GM23338 (cell line): ENCODE results near the gene LGALS14. TPM values are rescaled to one million over a fixed set of nuclear protein-coding genes. Genes with fewer than 3 reads are reported as not detected.

ENCODE experiments used
- ATAC-seq: fragments of 200-7000 bp; cut with Tn5 transposase; 3 replicates; pipeline ENCODE4 v1.9.1; 2020
- DNase-seq: peaks from one replicate; pipeline ENCODE4 v3.0.0-alpha.2; 2015; ENCODE audit warnings: low spot score
- H2AFZ ChIP-seq: fragments of 200-600 bp; sonication (generic); 2 replicates; pipeline ENCODE4 v1.8.0; 2016; ENCODE audit warnings: antibody characterized with exemption, mild to moderate bottlenecking, moderate library complexity
- H3F3A ChIP-seq: fragments of 200-600 bp; sonication (generic); replicated peaks from 2 replicates; pipeline ENCODE4 v1.8.0; 2017; ENCODE audit warnings: antibody characterized with exemption, mixed run types, low read depth
- H3K27ac ChIP-seq: fragments of 200-600 bp; sonication (generic); 2 replicates; pipeline ENCODE4 v1.6.1; 2016; ENCODE audit warnings: low read depth
- H3K27me3 ChIP-seq: fragments of 200-600 bp; sonication (generic); 2 replicates; pipeline ENCODE4 v1.8.0; 2016; ENCODE audit warnings: mild to moderate bottlenecking, mixed run types, moderate library complexity; ENCODE audit not compliant: insufficient read depth
- H3K36me3 ChIP-seq: fragments of 200-600 bp; sonication (generic); 2 replicates; pipeline ENCODE4 v1.8.0; 2016; ENCODE audit warnings: mild to moderate bottlenecking; ENCODE audit not compliant: insufficient read depth
- H3K4me1 ChIP-seq: fragments of 200-600 bp; sonication (generic); 2 replicates; pipeline ENCODE4 v1.8.0; 2016; ENCODE audit warnings: mild to moderate bottlenecking, moderate library complexity; ENCODE audit not compliant: insufficient read depth
- H3K4me2 ChIP-seq: fragments of 200-600 bp; sonication (generic); 2 replicates; pipeline ENCODE4 v1.7.1; 2017; ENCODE audit warnings: mixed run types
- H3K4me3 ChIP-seq: fragments of 200-600 bp; sonication (generic); 2 replicates; pipeline ENCODE4 v1.6.1; 2016; ENCODE audit warnings: mixed run types
- H3K79me2 ChIP-seq: fragments of 200-600 bp; sonication (generic); replicated peaks from 2 replicates; pipeline ENCODE4 v1.8.0; 2017; ENCODE audit warnings: mild to moderate bottlenecking; ENCODE audit not compliant: insufficient read depth
- H3K9me2 ChIP-seq: fragments of 200-600 bp; sonication (generic); 2 replicates; pipeline ENCODE4 v1.8.0; 2017; ENCODE audit not compliant: insufficient read depth
- H4K20me1 ChIP-seq: fragments of 200-600 bp; sonication (generic); replicated peaks from 2 replicates; pipeline ENCODE4 v1.8.0; 2017; ENCODE audit warnings: mild to moderate bottlenecking; ENCODE audit not compliant: insufficient read depth
- H3K27ac Mint-ChIP-seq: 2 replicates; pipeline ENCODE4 v1.8.0; 2020; ENCODE audit warnings: inconsistent platforms, mild to moderate bottlenecking, moderate library complexity, mixed read lengths
- H3K27me3 Mint-ChIP-seq: 3 replicates; pipeline ENCODE4 v1.8.0; 2022; ENCODE audit warnings: low read depth, mild to moderate bottlenecking, moderate library complexity, mixed read lengths, inconsistent platforms; ENCODE audit not compliant: insufficient read depth, poor library complexity
- H3K36me3 Mint-ChIP-seq: 3 replicates; pipeline ENCODE4 v1.8.0; 2021; ENCODE audit warnings: low read depth, mild to moderate bottlenecking, inconsistent platforms, moderate library complexity, mixed read lengths
- H3K4me1 Mint-ChIP-seq: 3 replicates; pipeline ENCODE4 v1.8.0; 2020; ENCODE audit warnings: mild to moderate bottlenecking, inconsistent platforms, mixed read lengths
- H3K4me3 Mint-ChIP-seq: 3 replicates; pipeline ENCODE4 v1.8.0; 2021; ENCODE audit warnings: moderate library complexity, mild to moderate bottlenecking, inconsistent platforms, mixed read lengths
- H3K9me3 Mint-ChIP-seq: 3 replicates; pipeline ENCODE4 v1.8.0; 2020; ENCODE audit warnings: moderate library complexity, mild to moderate bottlenecking, inconsistent platforms, mixed read lengths
- EZH2 ChIP-seq: fragments of 200-600 bp; sonication (generic); IDR thresholded peaks from one replicate; pipeline ENCODE4 v1.8.0; 2017; ENCODE audit warnings: antibody characterized with exemption, mild to moderate bottlenecking, low read depth; ENCODE audit not compliant: unreplicated experiment
- JUNB ChIP-seq: IDR thresholded peaks from one replicate; pipeline ENCODE4 v1.6.1; 2016; ENCODE audit warnings: antibody characterized with exemption; ENCODE audit not compliant: unreplicated experiment
- NANOG ChIP-seq: IDR thresholded peaks from 2 replicates; pipeline ENCODE4 v1.6.1; 2016; ENCODE audit warnings: antibody characterized with exemption, borderline replicate concordance
- POLR2AphosphoS5 ChIP-seq: IDR thresholded peaks from 2 replicates; pipeline ENCODE4 v1.6.1; 2016; ENCODE audit warnings: antibody characterized with exemption, low read depth
- STAT1 ChIP-seq: IDR thresholded peaks from one replicate; pipeline ENCODE4 v1.6.1; 2016; ENCODE audit warnings: antibody characterized with exemption; ENCODE audit not compliant: unreplicated experiment
- ZNF331 ChIP-seq: fragments of 250-450 bp; sonication (Bioruptor Pico); IDR thresholded peaks from 2 replicates; pipeline ENCODE4 v1.5.0; 2020; ENCODE audit warnings: low read depth, mild to moderate bottlenecking, moderate library complexity
- polyA plus RNA-seq: library from polyadenylated mRNA; unstranded; fragments of >200 nt; fragmentation: Nextera tagmentation; extraction: Ambion mirVana; gene quantifications from 2 replicates; pipeline ENCODE4 v1.2.1, GENCODE V29; 2016
- total RNA-seq: library from RNA; depleted of rRNA; stranded (reverse); fragments of >200 nt; shearing (Covaris generic); gene quantifications from 2 replicates; pipeline ENCODE4 v1.2.3, GENCODE V29; 2014
- TF ChIP-seq, protein P1 (sequence below): IDR thresholded peaks from 2 replicates; pipeline ENCODE4 v1.6.1; 2016; ENCODE audit warnings: antibody characterized with exemption
- TF ChIP-seq, protein P2 (sequence below), 2 experiments: fragments of 200-600 bp in 1 of 2; sonication (generic) in 1 of 2; conservative IDR thresholded peaks; 2 replicates each; pipeline versions ENCODE4 v1.5.1 to v1.6.1; 2016 to 2017; ENCODE audit warnings: antibody characterized with exemption in 2 of 2, low read depth in 2 of 2, mild to moderate bottlenecking in 2 of 2, moderate library complexity in 1 of 2
- TF ChIP-seq, protein P3 (sequence below): fragments of 250-450 bp; sonication (Bioruptor Pico); IDR thresholded peaks from 2 replicates; pipeline ENCODE4 v1.5.0; 2020; ENCODE audit warnings: mild to moderate bottlenecking, moderate library complexity
- TF ChIP-seq, protein P4 (sequence below): IDR thresholded peaks from one replicate; pipeline ENCODE4 v1.6.1; 2018; ENCODE audit warnings: antibody characterized with exemption; ENCODE audit not compliant: unreplicated experiment

Gene LGALS14
- total and polyA plus RNA-seq, 2 experiments from 2014 or later = not detected

DNA sequence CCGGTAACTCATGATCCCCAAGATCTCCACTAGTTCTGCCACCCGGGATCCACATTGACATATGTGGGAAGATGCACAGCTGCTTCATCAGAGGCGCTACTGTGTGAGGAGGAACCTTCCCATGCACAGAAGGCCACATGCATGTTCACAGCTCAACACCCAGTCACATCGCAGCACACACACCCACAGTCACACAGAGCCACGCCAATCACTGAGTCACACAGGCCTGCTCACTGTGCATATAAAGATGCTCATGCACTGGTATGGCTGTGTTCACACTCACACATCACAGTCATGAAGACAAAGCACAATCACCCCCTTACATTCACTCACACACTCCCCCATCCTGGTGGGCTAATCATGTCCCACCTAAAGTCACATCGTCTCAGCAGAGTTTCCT lies 23.8 kb downstream of the LGALS14 start:
- Histone ChIP-seq H3K9me2 (no peaks in the 10 kb centered on the region), H3K4me2 (no peak overlapping the region), H3K36me3 (no peaks in the 10 kb centered on the region), H3K4me1 (no peaks in the 10 kb centered on the region), H3F3A (no peaks in the 10 kb centered on the region), H3K4me3 (no peak overlapping the region), H2AFZ (no peak overlapping the region), H4K20me1 (no peaks in the 10 kb centered on the region), H3K27me3 (no peaks in the 10 kb centered on the region), H3K79me2 (no peaks in the 10 kb centered on the region), H3K27ac (no peak overlapping the region)
- Mint-ChIP-seq H3K27me3 (peaks cover 3% of the 10 kb centered on the region), H3K36me3 (no peaks in the 10 kb centered on the region), H3K27ac (no peak overlapping the region), H3K4me1 (no peaks in the 10 kb centered on the region), H3K9me3 (no peaks in the 10 kb centered on the region), H3K4me3 (no peak overlapping the region)
- ATAC-seq (no peak), DNase-seq (no peak)
- TF ChIP-seq ZNF331 (CRISPR knock-in tag) (no peak), EZH2 (no peak), NANOG (no peak), POLR2AphosphoS5 (no peak), JUNB (no peak), STAT1 (no peak)
- TF ChIP-seq, protein P1, sequence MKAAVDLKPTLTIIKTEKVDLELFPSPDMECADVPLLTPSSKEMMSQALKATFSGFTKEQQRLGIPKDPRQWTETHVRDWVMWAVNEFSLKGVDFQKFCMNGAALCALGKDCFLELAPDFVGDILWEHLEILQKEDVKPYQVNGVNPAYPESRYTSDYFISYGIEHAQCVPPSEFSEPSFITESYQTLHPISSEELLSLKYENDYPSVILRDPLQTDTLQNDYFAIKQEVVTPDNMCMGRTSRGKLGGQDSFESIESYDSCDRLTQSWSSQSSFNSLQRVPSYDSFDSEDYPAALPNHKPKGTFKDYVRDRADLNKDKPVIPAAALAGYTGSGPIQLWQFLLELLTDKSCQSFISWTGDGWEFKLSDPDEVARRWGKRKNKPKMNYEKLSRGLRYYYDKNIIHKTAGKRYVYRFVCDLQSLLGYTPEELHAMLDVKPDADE = no peak
- TF ChIP-seq, protein P2, sequence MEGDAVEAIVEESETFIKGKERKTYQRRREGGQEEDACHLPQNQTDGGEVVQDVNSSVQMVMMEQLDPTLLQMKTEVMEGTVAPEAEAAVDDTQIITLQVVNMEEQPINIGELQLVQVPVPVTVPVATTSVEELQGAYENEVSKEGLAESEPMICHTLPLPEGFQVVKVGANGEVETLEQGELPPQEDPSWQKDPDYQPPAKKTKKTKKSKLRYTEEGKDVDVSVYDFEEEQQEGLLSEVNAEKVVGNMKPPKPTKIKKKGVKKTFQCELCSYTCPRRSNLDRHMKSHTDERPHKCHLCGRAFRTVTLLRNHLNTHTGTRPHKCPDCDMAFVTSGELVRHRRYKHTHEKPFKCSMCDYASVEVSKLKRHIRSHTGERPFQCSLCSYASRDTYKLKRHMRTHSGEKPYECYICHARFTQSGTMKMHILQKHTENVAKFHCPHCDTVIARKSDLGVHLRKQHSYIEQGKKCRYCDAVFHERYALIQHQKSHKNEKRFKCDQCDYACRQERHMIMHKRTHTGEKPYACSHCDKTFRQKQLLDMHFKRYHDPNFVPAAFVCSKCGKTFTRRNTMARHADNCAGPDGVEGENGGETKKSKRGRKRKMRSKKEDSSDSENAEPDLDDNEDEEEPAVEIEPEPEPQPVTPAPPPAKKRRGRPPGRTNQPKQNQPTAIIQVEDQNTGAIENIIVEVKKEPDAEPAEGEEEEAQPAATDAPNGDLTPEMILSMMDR (conservative IDR thresholded peaks at IDR 0.05; ENCODE audit: low read depth in 2 of 2) = no peak
- TF ChIP-seq, protein P3, sequence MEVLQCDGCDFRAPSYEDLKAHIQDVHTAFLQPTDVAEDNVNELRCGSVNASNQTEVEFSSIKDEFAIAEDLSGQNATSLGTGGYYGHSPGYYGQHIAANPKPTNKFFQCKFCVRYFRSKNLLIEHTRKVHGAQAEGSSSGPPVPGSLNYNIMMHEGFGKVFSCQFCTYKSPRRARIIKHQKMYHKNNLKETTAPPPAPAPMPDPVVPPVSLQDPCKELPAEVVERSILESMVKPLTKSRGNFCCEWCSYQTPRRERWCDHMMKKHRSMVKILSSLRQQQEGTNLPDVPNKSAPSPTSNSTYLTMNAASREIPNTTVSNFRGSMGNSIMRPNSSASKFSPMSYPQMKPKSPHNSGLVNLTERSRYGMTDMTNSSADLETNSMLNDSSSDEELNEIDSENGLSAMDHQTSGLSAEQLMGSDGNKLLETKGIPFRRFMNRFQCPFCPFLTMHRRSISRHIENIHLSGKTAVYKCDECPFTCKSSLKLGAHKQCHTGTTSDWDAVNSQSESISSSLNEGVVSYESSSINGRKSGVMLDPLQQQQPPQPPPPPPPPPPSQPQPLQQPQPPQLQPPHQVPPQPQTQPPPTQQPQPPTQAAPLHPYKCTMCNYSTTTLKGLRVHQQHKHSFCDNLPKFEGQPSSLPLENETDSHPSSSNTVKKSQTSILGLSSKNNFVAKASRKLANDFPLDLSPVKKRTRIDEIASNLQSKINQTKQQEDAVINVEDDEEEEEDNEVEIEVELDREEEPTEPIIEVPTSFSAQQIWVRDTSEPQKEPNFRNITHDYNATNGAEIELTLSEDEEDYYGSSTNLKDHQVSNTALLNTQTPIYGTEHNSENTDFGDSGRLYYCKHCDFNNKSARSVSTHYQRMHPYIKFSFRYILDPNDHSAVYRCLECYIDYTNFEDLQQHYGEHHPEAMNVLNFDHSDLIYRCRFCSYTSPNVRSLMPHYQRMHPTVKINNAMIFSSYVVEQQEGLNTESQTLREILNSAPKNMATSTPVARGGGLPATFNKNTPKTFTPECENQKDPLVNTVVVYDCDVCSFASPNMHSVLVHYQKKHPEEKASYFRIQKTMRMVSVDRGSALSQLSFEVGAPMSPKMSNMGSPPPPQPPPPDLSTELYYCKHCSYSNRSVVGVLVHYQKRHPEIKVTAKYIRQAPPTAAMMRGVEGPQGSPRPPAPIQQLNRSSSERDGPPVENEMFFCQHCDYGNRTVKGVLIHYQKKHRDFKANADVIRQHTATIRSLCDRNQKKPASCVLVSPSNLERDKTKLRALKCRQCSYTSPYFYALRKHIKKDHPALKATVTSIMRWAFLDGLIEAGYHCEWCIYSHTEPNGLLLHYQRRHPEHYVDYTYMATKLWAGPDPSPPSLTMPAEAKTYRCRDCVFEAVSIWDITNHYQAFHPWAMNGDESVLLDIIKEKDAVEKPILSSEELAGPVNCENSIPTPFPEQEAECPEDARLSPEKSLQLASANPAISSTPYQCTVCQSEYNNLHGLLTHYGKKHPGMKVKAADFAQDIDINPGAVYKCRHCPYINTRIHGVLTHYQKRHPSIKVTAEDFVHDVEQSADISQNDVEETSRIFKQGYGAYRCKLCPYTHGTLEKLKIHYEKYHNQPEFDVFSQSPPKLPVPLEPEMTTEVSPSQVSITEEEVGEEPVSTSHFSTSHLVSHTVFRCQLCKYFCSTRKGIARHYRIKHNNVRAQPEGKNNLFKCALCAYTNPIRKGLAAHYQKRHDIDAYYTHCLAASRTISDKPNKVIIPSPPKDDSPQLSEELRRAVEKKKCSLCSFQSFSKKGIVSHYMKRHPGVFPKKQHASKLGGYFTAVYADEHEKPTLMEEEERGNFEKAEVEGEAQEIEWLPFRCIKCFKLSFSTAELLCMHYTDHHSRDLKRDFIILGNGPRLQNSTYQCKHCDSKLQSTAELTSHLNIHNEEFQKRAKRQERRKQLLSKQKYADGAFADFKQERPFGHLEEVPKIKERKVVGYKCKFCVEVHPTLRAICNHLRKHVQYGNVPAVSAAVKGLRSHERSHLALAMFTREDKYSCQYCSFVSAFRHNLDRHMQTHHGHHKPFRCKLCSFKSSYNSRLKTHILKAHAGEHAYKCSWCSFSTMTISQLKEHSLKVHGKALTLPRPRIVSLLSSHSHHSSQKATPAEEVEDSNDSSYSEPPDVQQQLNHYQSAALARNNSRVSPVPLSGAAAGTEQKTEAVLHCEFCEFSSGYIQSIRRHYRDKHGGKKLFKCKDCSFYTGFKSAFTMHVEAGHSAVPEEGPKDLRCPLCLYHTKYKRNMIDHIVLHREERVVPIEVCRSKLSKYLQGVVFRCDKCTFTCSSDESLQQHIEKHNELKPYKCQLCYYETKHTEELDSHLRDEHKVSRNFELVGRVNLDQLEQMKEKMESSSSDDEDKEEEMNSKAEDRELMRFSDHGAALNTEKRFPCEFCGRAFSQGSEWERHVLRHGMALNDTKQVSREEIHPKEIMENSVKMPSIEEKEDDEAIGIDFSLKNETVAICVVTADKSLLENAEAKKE (CRISPR knock-in tag) = no peak
- TF ChIP-seq, protein P4, sequence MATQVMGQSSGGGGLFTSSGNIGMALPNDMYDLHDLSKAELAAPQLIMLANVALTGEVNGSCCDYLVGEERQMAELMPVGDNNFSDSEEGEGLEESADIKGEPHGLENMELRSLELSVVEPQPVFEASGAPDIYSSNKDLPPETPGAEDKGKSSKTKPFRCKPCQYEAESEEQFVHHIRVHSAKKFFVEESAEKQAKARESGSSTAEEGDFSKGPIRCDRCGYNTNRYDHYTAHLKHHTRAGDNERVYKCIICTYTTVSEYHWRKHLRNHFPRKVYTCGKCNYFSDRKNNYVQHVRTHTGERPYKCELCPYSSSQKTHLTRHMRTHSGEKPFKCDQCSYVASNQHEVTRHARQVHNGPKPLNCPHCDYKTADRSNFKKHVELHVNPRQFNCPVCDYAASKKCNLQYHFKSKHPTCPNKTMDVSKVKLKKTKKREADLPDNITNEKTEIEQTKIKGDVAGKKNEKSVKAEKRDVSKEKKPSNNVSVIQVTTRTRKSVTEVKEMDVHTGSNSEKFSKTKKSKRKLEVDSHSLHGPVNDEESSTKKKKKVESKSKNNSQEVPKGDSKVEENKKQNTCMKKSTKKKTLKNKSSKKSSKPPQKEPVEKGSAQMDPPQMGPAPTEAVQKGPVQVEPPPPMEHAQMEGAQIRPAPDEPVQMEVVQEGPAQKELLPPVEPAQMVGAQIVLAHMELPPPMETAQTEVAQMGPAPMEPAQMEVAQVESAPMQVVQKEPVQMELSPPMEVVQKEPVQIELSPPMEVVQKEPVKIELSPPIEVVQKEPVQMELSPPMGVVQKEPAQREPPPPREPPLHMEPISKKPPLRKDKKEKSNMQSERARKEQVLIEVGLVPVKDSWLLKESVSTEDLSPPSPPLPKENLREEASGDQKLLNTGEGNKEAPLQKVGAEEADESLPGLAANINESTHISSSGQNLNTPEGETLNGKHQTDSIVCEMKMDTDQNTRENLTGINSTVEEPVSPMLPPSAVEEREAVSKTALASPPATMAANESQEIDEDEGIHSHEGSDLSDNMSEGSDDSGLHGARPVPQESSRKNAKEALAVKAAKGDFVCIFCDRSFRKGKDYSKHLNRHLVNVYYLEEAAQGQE = no peak
